ENCODE measurements around the gene KRT34. TPM values are rescaled to one million over a fixed set of nuclear protein-coding genes. Genes with fewer than 3 reads are reported as not detected.

Gene KRT34
- polyA plus RNA-seq, 3 donors = not detected

- DNase-seq = no peak
- Mint-ChIP-seq H3K4me3 (no peak overlapping the region), H3K27me3 (ENCODE audit: low read depth in 3 of 3) (peaks cover 1 to 9% (median 5%) of the 10 kb centered on the region in 3 donors), H3K27ac (peak overlapping the region in 1 of 7 donors; percentile 53), H3K36me3 (no peaks in the 10 kb centered on the region), H3K9me3 (peaks cover 0 to 10% (median 7%) of the 10 kb centered on the region in 7 donors), H3K4me1 (no peaks in the 10 kb centered on the region)
- no peak overlapping the region for H3K4me2 ChIP-seq (replicated peaks; ENCODE audit: extremely low read depth, low read length, poor library complexity, severe bottlenecking)
- H3K4me1 ChIP-seq (ENCODE audit: control insufficient read depth in 1 of 2, insufficient read depth in 2 of 2, low read length in 2 of 2) = no peaks in the 10 kb centered on the region
- no peaks in the 10 kb centered on the region for H3K79me2 ChIP-seq (ENCODE audit: insufficient read depth, low read length)
- no peaks in the 10 kb centered on the region for H4K20me1 ChIP-seq (ENCODE audit: insufficient read depth, low read length)
- H3K4me3 ChIP-seq (replicated peaks in 1 of 3; ENCODE audit: low read depth in 2 of 3, low read length in 3 of 3) = no peak overlapping the region
- no peak overlapping the region for H3K9ac ChIP-seq (ENCODE audit: insufficient read depth, low read length, poor library complexity, severe bottlenecking)
- intact Hi-C loops (cut with micrococcal nuclease) = no loop called here
- TF ChIP-seq, protein P1, sequence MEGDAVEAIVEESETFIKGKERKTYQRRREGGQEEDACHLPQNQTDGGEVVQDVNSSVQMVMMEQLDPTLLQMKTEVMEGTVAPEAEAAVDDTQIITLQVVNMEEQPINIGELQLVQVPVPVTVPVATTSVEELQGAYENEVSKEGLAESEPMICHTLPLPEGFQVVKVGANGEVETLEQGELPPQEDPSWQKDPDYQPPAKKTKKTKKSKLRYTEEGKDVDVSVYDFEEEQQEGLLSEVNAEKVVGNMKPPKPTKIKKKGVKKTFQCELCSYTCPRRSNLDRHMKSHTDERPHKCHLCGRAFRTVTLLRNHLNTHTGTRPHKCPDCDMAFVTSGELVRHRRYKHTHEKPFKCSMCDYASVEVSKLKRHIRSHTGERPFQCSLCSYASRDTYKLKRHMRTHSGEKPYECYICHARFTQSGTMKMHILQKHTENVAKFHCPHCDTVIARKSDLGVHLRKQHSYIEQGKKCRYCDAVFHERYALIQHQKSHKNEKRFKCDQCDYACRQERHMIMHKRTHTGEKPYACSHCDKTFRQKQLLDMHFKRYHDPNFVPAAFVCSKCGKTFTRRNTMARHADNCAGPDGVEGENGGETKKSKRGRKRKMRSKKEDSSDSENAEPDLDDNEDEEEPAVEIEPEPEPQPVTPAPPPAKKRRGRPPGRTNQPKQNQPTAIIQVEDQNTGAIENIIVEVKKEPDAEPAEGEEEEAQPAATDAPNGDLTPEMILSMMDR (IDR thresholded peaks at IDR 0.05) = no peak
- no peaks in the 10 kb centered on the region for H3K9me3 ChIP-seq (replicated peaks in 1 of 2; ENCODE audit: control insufficient read depth in 1 of 2, insufficient read depth in 1 of 2, low read length in 2 of 2)
- WGBS (ENCODE audit: insufficient coverage) = 83% methylated on average over 4 of the region's 5 CpGs
- H2AFZ ChIP-seq (ENCODE audit: insufficient read depth, low read depth, low read length, poor library complexity, severe bottlenecking) = no peak overlapping the region
- peaks cover 0 to 5% of the 10 kb centered on the region in 2 donors for H3K27me3 ChIP-seq (ENCODE audit: control insufficient read depth in 2 of 2, insufficient read depth in 2 of 2, low read length in 2 of 2)
- H3K27ac ChIP-seq (ENCODE audit: low read depth in 1 of 2, low read length in 2 of 2) = no peak overlapping the region
- H3K36me3 ChIP-seq (replicated peaks in 1 of 2; ENCODE audit: control insufficient read depth in 1 of 2, insufficient read depth in 2 of 2, low read length in 2 of 2) = no peaks in the 10 kb centered on the region
These were observed 21.7 kb downstream of the KRT34 start for GRCh38 chr17:41360296-41360995.

DNA sequence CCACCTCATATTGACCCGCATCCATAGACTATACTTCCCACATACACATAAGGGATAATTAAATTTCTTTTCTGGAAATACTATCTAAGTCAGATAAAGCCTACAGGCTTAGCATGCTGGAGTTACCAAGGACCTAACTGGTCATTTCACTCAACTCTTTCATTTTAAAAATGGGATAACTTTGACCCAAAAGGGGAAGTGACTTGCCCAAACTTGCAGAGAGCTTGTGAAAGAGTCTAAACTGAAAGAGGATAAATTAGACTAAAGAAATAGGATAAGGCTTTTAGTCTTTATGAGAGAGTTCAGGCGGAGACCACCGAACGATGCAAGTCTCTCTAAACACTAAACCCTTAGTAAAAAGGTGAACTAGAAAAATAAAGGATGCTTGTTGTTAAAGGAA, 27.6 kb downstream of the KRT34 start:
- Histone ChIP-seq H3K9ac (ENCODE audit: insufficient read depth, low read length, poor library complexity, severe bottlenecking) (no peak overlapping the region), H4K20me1 (ENCODE audit: insufficient read depth, low read length) (no peaks in the 10 kb centered on the region), H3K36me3 (replicated peaks in 1 of 2; ENCODE audit: control insufficient read depth in 1 of 2, insufficient read depth in 2 of 2, low read length in 2 of 2) (no peaks in the 10 kb centered on the region), H3K9me3 (replicated peaks in 1 of 2; ENCODE audit: control insufficient read depth in 1 of 2, insufficient read depth in 1 of 2, low read length in 2 of 2) (no peaks in the 10 kb centered on the region), H3K27ac (ENCODE audit: low read depth in 1 of 2, low read length in 2 of 2) (no peak overlapping the region), H3K27me3 (ENCODE audit: control insufficient read depth in 2 of 2, insufficient read depth in 2 of 2, low read length in 2 of 2) (peaks cover 0 to 5% of the 10 kb centered on the region in 2 donors), H3K4me1 (ENCODE audit: control insufficient read depth in 1 of 2, insufficient read depth in 2 of 2, low read length in 2 of 2) (peaks cover 0 to 5% of the 10 kb centered on the region in 2 donors), H3K79me2 (ENCODE audit: insufficient read depth, low read length) (no peaks in the 10 kb centered on the region), H2AFZ (ENCODE audit: insufficient read depth, low read depth, low read length, poor library complexity, severe bottlenecking) (no peak overlapping the region), H3K4me2 (replicated peaks; ENCODE audit: extremely low read depth, low read length, poor library complexity, severe bottlenecking) (no peak overlapping the region), H3K4me3 (replicated peaks in 1 of 3; ENCODE audit: low read depth in 2 of 3, low read length in 3 of 3) (no peak overlapping the region)
- TF ChIP-seq, protein P1 (IDR thresholded peaks at IDR 0.05) = no peak
- DNase-seq = peak in 1 of 3 donors; percentile 8
- no peak overlapping the region for H3K4me3 Mint-ChIP-seq
- H3K27me3 Mint-ChIP-seq (ENCODE audit: low read depth in 3 of 3) = peaks cover 3 to 5% (median 3%) of the 10 kb centered on the region in 3 donors
- H3K9me3 Mint-ChIP-seq = peaks cover 0 to 5% (median 0%) of the 10 kb centered on the region in 7 donors
- no peaks in the 10 kb centered on the region for H3K36me3 Mint-ChIP-seq
- peaks cover 6% of the 10 kb centered on the region for H3K4me1 Mint-ChIP-seq
- intact Hi-C loops (cut with micrococcal nuclease) = no loop called here
- WGBS (ENCODE audit: insufficient coverage) = no CpG with 5 or more reads among the region's 4 CpGs
- H3K27ac Mint-ChIP-seq = no peak overlapping the region

All from CD14-positive monocyte (primary cell).